ENCODE results near the gene NUP133.
A peak's percentile ranks its signal among the peaks of the same experiment; 100 is the strongest.
"Not testable (repeated sequence)": the region's sequence is repeated elsewhere in the genome, so short reads cannot be mapped to it uniquely, and the experiment has no call there.

Gene NUP133

DNA sequence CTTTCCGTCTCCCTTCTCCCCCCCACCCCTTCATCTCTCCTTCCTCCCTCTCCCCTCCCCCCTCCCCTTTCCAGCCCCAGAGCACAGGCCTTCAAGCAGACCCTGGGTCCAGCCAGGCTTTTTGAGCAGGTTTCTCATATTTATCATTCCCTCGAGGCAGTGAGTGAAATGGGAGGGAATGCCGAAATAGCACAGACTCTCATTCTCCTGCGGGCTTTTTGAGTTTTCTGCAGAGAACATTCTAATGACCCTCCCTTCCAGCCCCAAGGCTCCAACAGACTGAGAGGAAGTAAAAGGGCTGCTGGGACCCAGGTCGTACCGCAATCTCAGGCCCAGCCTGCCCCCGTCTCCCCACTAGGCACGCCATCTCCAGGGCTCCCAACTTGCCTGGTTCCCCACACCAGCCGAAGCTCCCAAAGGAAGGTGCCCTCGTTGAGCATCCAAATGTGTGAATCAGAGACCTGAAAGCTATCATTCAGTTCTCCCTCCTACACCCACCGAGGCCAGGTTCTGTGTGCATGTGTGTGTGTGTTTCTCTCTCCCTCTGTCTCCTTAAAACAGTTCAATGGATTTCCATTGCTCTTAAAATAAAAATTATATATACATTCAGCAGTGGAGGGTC lies 96.6 kb downstream of the NUP133 start:
- no peak for DNase-seq

DNA sequence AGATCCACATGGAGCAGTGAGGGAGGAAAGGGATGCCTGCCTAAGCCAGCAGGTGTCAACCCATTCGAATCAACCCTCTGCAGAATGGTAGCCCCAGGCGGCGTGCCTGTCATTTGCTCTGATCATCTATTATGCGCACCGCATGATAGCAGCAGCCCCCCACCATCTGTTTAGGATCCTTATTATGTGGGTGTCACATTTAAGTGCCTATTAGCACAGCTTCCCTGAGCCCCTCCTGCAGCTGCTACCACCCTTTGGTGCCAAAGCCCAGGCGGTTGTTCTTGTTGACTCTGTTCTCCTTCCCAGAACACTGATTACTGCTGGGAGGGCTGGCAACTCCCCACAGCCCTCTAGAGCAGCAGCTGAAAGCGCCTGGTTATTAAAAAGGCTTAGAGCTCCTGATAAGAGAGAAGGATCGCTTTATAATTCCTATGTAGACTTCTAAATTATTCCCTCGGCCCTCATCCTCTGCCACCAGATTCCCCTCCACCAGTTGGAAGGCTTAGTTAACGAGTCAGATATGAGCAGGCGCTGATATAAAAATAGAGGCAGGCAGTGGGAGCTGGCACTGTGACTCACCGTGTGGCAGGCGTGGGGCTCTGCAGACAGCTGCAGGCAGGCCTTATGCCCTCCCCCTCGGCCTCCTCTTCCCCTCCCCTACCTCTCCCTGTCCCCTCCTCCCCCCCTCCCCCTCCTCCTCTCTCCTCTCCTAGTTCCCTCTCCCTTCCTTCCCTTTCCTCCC lies 97.3 kb downstream of the NUP133 start:
- DNase-seq, result no peak

DNA sequence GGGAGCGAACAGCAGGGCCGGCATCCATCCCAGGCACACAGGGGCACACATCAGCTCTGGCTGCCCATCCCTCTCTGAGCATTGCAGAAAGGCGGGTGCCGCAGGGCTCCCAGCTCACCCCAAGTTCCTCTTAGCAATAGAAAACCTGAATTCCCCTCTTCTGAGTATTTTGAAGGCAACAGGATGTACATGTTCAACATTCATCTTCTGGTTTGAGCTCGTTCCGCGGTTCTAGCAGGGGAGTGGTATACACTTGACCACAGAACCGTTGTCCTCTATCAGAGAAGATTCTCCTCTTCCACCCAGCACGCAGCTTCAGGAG lies 97.8 kb downstream of the NUP133 start:
- no peak for DNase-seq

DNA sequence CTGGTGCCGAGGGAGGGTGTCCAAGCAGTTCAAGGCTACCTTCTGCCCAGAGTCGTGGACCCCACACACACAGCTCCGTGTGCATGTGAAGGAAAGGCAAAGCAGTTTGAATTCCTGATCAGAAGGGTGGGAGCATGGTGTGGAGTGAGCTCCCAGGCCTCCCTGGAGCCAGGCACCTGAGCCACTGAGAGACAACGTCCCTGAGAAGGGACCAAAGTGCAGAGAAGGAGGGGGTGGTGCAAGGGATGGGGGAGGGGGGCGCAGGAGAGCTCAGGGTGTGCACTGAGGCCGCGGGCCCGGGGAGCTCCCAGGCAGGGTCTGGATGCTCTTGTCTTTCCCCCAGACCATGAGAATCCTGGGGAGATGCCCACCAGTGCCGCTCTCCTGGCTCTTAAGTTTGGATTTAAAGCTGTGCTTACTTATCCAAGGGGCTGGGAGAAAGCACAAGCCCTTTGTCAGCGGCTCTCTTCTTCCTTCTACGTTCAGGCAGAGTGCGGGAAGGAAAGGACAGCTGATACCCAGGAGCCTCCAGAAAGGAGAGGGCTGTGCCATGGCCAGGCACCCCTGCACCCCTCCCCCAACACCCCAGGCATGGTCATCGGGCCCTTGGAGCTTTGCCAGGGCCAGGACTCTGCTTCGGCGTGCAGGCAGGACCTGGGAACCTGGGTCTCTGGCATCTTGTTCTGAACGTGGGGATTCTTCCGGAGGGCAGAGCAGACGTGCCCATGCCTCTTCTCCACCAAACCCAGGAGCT lies 98.3 kb downstream of the NUP133 start:
- no peak for DNase-seq

DNA sequence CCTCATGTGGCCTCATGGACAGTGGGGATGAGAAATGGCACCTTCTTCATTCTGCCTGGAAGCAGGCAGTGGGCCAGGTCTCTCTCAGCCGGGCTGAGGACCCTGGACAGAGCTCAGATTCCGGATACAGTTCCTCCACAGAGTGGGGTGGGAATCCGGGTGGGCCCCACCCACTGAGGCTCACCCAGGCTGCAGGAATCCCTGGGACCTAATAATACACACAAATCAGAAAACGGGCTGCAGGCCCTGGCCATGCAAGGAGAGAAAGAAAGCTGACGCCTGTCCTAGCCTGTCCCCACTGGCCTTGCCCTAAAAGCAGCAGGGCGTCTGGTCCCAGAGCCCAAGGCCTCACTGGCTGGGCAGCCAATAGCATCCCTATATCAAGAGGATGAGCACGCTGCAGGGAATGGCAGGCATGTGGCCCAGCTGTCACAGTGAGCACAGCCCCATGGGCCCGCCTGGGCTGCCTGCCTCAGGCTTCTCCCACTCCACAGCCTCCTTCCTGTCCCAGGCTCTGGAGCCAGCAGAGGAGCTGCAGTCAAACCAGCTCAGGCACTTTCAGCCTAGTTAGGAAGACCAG lies 99.6 kb downstream of the NUP133 start:
- no peak for DNase-seq

DNA sequence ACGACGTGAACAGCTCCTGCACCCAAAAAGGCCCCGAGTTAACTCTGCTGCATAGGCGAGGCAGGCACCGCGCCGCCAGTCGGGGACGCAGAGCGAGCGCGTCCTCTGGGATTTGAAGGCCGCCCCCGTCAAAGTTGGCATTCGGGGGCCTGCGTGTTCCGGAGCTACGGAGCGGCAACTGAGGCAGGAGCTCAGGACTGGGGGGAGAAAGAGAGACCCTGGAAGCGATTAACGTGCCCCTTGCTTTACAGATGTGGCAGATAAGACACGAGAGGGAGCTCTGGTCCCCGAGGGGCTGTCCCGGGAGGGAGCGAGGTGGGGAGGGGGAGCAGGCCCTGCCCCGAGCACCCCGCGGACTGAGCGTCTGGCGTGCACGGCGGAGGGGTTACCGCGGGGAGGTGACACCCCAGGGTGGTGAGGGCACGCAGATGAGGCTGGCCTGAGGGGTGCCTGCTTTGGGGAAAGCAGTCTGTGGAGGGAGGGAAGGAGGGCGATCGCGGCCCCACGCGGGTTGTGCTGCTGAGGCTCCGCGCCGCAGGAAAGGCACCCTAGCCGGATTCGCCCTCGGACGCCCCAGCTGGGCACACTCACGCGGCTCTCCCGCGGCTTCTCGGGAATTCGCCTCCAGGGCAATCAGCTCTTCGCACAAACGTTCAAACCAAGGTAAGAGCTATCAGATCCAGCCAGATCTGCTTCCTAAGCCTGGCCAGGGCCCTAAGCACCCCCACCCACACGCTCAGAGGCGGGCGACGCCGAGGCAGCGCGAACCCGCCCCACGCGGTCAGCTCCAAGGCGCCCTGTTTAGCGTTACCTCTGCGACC lies 100.7 kb downstream of the NUP133 start:
- peak in 1 of 2 experiments; percentile 1 for DNase-seq

DNA sequence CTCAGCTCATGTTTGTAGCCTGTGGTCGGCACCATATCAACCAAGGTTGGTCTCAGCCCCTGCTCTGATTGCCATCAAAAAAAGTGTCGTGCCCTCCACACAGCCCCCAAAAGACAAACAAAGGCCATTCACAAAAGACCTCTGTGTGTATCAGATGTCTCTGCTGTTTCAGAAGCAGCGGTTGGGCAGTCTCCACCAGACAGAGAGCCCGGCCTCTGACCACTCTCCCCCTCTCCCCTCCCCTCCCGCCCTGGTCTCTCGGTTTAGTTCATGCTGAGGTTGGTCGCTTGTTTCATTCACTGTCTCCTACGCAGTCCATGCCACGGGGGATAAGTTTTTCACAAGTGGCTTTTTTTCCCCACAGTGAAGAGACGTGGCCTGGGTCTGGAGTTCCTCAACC lies 101.3 kb downstream of the NUP133 start:
- DNase-seq, result no peak

DNA sequence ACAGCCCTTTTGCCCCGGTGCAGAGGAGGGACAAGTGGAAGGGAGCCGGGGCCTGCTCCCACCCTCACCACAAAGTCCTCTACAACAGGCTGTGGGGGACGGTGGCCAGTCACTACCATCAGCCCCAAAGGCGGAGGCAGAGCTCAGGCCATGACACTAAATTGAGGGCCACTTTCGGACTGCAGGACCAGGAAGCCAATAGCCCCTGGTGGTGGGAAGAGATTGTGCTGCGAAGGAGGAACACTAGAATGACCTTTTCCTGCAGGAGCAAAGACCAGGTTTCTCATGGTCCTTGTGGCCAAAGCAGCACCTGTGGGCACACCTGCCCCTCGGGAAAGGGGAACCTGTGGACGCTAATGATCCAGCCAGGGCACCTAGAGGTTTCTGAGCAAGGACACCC lies 104.6 kb downstream of the NUP133 start:
- no peak for DNase-seq

DNA sequence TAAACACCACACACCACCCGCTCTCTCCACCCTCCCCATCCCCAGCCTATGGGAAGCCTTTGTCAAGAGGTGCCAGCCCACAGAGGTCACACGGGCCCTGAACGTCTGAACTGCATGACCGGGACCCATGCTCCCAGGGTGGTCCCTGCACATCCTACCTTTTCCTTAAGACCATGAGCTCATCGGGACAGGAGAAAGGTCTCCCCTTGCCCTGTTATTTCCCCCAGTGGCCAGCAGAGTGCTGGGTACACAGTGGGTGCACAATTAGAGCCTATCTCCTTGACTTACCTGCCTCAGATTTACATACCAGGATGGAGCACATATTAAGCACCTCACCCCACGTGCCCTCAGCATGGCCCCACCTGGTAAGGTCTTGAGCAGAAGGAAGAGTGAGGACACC lies 105.1 kb downstream of the NUP133 start:
- no peak for DNase-seq

DNA sequence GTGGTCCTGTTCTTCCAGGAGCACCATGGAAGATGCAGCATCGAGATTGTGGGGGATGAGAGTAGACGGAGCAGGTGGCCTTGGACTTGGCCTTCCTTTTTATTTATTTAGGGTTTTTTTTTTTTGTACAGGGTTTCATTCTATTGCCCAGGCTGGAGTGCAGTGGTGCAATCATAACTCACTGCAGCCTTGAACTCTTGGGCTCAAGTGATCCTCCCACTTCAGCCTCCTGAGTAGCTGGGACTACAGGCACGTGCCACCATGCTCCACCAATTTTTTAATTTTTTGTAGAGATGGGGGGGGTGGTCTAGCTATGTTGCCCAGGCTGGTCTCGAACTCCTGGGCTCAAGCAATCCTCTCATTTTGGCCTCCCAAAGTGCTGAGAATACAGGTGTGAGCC lies 105.8 kb downstream of the NUP133 start:
- not testable (repeated sequence) for DNase-seq

DNA sequence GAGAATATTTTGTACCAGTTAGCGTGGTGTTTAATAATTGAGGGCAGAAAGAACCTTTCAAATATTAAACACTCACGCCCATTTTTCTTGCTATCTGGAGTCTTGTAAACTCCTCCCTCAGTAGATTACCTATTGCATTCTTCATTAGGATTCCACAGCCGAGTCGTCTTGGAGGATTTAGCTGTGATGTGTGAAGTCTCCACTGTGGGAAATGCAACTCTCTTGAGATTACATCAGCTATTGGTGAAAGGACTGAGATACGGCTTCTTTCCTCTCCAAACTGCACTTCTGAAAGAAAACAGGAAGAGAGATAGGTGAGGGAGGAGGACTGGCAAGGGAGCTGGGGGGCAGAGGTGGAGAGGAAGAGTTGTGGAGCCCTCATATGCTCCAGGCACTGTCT lies 110.4 kb downstream of the NUP133 start:
- DNase-seq, result no peak

DNA sequence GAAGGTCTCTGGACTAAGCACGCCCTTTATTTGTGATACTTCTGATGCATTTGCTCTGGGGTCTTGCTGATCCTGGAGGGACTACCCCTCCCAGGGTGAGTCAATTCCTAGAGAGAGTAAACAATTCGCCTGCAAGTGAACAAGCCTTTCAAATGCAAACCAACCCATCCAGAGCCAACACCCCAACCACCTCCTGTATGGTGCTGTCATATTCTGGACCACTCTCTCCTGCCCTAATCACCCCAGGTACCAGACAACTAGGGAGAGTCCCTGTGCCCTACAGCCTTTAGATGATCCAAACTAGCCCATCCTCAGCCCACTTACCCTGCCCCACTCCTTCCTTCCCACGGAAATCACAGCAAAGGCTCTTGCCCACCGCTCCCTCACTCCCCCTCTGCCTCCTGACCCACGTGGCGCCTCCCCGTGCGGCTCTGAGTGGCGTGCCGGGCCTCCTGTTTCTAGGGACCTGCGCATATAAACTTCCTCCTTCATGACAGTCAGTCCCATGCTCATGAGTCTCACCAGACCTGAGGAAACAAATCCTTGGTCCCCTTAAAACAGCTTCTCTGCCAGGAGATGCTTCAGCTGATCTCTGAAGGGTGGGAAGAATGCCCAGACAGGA lies 111.4 kb downstream of the NUP133 start:
- no peak for DNase-seq

DNA sequence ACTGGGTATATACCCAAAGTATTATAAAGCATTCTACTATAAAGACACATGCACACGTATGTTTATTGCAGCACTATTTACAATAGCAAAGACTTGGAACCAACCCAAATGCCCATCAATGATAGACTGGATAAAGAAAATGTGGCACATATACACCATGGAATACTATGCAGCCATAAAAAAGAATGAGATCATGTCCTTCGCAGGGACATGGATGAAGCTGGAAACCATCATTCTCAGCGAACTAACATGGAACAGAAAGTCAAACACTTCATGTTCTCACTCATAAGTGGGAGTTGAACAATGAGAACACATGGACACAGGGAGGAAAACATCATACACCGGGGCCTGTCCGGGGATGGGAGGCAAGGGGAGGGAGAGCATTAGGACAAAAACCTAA lies 113.6 kb downstream of the NUP133 start:
- DNase-seq, result not testable (repeated sequence)

DNA sequence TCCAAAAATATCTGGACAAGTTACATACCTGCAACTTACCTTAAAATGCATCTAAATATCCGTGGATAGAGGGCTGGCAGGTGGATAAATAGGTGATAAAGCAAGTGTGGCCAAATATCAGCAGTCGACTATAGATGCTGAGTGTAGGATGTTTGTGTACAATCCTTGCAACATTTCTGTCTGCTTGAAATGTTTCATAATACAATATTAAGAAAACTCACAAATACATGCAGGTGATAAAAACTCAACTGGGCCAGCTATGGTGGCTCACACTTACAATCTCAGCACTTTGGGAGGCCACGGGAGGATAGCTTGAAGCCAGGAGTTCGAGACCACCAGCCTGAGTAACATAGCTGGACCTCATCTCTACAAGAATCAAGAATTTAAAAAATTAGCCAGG lies 115.2 kb downstream of the NUP133 start:
- DNase-seq, result no peak

Data from activated CD4-positive, alpha-beta T cell treated with anti-CD3 and anti-CD28 coated beads, Interleukin-2, amount 50 U/mL, for 4 hours (primary cell).